T-helper 9 cell (primary cell): ENCODE results near the gene PRDX6.
"Not testable (repeated sequence)": the region's sequence is repeated elsewhere in the genome, so short reads cannot be mapped to it uniquely, and the experiment has no call there.

ENCODE experiments used
- DNase-seq: peaks from one replicate; pipeline ENCODE4 v3.0.0-alpha.2; 2020
- total RNA-seq, 2 donors: gene quantifications; one replicate each; lab custom pipeline; 2026; lab: John Stamatoyannopoulos, UW

The PRDX6 gene, protein sequence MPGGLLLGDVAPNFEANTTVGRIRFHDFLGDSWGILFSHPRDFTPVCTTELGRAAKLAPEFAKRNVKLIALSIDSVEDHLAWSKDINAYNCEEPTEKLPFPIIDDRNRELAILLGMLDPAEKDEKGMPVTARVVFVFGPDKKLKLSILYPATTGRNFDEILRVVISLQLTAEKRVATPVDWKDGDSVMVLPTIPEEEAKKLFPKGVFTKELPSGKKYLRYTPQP
- total RNA-seq: 53.1 to 93.2 reads per million in 2 donors

DNA sequence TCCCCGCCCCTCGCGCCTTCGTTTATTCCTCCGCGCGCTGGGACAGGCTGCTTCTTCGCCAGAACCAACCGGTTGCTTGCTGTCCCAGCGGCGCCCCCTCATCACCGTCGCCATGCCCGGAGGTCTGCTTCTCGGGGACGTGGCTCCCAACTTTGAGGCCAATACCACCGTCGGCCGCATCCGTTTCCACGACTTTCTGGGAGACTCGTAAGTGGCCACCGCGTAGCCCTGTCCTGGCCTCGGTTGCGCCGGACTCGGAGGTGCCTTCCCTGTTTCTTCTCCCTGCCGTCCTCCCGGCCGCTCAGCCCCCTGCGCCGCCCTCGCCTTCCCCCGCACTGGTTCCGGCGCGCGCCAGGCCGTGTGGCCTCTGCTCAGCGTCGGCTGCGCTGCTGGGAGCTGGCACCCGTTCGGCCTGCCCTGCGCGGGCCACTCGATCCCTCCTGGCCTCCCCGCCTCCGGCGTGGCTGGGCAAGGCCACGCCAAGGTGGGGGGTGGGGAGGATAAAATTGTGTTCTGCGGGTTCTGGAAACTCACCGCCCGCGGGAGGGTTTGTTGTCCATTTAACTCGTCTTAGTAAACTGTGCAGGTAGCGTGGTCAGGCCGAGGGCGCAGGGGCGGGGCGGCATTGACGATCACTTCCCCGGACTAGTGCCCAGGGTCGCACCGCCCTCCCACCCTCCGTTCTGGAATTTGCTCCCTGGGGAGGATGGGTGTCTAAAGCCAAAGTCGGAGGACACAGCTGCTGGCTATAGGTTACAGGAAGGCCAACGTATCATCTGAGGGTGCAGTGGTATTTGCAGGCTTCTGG is at the start of gene PRDX6:
Gene PRDX6, plus strand, starts transcription at position 50 of the 808 bp plus-strand sequence. Its CDS starts 63 bp downstream, at position 113.
- DNase-seq: peak; percentile 79

DNA sequence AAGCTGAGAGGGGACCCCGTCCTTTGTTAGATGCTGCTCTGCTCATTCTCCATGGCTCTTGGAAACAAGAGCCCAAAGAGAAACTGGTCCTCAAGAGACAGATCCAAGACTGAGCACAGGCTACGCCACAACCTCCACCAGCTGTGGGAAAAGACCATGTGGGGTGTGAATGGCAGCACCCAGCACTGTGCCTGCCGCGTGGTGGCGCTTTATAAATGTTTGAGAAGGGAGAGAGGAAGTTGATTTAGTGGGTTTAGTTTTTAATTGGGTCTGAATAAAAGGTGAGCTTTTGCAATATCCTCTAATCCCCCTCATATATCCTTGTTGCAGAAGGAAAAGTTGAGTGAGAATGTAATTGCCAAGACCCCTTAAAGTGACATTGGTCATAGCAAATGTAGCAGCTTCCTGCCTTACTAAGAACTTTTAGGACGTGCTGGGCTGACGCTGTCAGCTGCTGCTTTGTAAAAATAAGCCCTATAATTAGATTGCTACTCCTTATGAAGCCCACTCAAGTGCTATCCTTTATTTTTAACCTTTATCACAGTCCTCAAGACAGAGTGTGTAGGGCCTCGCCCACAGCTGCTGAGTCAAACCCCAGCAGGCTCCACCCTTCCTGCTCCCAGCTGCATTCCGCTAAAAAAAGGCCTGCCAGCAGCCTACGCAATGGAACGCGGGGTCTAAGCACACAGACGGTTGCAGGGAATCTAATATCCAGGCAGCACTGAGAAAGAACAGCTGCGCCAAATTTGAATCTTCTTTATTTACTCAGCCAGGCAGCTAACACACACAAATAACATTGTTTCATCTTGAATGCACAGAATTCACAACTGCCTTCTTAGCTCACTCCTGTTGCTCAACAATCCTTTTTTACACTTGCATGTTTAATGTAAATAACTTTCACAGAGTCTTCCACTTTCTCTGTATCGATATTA is 47.4 kb upstream of the PRDX6 start:
- DNase-seq: peak; percentile 40

DNA sequence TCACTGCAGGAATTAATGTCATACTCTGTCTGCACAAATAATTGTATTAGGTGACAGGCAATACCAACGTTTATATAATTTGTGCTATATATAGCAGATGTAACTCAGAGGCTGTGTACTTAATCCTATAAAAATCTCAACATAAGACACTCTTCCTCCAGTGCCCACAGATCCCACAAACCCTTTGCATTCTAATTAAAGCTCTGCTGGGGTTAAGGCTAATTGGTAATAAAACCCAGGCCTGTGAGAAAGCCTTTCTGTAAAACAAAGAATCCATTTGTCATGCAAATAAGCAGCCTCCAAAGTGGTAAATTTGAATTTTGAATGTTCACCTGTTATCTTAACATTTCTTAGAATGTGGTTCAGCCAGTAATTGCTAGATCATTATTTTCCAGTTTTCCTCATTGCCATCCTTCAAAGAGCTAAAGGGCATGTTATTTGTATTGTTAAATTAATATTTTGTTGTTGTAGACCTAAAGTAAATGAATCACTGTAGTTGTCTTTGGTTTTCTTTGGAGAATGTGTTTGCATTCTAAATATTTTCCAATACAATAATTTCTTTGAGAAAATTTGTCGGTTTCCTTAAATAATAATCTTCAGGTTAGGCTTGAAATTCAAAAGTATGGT is 46.3 kb upstream of the PRDX6 start:
- no peak for DNase-seq

DNA sequence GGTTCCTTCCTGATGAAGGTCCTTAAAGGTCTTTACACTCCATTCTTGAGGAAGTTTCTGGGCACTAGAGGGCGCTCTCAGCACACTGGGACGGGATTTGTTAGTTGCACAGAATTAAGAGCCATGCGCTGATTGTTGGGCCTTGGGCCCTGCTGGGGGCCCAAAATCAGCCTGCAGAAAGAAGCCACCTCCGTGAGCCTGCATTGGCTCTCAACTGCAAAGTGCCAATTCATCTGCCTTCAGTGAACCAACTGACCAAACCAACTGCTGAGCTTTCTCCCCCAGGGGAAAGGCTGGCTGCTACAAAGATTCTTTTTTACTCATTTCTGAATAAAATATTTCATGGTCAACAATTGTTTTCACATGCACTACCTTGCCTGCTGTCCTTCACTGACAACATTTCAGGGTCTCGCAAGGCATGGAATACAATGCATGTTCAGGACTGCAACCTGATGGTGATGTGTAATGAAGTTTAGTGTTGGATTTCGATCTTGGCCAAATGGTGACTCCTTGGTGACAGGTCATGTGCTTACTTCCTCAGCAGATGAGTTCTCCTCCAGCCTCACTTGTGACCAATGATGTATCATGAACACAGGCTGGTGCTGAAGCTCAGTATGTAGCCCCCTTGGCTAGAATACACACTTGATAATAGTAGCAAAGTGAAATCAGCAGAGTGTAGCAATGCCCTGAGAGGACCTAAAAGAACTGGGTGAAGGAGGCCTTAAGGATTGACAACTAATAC is 45.7 kb upstream of the PRDX6 start:
- peak; percentile 90 for DNase-seq

DNA sequence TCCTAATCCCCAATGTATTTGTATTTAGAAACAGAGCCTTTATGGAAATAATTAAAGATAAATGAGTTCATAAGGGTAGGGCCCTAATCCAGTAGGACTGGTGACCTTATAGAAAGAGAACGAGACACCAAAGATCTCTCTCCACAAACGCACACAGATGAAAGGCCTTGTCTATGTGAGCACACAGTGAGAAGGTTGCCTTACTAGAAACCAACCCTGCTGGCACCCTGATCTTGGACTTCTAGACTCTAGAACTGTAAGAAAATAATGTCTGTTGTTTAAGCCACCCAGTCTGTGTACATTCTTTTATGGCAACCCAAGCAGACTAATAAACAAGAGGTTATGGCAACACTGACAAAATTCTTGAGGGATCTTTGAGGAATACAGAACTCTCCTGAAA is 44.8 kb upstream of the PRDX6 start:
- no peak for DNase-seq

DNA sequence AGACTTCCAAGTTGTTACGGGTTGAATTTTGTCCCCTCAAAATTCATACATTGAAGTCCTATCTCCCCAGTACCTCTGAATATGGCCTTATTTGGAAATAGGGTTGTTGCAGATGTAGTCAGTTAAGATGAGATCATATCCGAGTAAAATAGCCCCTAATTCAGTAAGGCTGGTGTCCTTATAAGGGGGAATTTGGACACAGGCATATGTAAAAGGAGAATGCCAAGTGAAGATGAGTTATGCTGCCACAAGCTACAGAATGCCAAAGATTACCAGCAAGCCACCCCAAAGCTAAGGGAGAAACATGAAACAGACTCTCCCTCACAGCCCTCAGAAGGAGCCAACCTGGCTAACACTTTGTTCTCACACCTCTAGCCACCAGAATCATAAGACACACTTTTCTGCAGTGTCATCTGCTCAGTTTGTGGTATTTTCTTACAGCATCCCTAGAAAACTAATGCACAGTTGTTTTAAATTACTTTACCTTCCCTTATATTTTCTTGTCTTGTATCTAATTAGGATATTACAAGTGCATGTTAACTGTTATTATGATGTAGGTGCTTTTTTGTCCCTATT is 43.3 kb upstream of the PRDX6 start:
- no peak for DNase-seq

DNA sequence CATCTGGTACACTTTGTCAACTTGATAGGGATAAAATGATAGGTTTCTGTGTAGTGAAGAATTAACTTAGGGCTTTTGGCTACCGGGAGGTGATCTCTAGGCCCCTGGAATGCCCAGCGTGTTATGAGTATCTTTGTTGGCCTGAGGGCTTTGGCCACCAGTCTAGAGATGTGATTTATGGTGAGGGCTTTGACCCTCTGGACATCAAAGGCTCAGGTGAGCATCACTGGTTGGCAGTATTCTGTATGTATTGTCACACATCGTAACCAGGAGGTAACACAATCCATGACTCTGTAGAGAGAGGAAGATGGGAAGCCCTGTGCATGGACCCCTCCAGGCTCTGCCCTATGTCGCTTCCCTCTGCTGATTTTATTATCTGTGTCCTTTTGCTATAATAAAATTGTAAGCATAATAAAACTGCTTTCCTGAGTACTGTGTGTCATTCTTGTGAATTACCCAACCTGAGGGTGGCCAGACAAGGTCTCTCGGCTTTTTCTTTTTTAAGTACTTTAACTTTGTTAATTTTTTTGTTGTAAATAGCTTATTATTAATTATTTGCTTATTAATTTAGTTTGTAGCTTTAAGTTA is 40.2 kb upstream of the PRDX6 start:
- DNase-seq: no peak

DNA sequence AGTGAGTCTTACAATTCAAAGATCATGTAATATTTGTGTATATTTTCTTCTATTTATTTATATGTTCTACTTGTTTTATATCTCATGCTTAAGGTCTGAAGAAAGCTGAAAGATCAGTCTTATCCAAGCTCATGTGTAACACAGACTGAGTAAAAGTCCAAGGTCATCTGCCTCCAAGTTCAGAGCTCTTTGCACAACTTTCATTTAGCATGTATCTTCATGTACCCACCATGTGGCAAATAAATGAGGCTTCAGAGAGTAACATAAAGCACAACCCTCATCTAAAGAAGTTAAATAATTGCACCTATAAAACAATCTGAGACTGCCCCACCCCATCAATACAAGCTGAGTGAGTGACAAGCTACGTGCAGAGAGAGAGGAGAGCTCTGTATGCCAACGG is 38.5 kb upstream of the PRDX6 start:
- DNase-seq: no peak

DNA sequence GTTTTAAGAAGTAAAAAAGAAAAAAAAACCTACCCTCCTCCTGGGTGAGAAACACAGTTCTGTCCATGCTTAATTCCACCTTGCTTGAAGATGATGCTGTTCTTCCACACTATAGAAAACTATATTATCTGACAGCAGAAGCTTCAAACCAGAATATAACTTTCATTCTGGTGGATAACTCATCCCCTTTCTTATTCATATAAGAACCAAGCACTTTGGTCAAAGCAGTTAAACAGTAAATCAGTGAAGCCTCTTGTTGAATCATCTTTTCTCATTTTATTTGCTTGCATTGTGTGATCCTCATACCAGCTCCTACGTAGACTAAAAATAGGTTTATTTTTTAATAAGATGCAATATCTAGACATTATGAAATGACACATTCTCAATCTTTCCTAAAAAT is 36.7 kb upstream of the PRDX6 start:
- no peak for DNase-seq

DNA sequence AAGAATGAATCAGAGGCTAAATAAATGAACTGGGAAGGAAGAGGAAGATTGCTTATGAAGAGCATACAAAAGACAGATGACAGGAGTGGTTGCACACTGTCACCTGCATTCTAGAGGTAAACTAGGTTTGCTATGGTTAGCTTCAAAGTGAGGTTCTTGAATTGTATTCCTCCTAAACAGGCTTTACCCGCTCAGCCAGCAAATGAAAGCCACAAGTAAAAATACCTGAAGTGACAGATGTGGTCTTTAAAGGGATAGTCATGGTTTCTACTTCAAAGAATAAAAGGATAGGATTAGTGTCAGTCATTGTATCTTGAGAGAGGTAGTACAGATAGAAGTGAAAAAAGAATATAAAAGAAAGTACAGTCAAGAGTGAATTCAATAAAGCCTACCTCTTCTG is 32.4 kb upstream of the PRDX6 start:
- no peak for DNase-seq

DNA sequence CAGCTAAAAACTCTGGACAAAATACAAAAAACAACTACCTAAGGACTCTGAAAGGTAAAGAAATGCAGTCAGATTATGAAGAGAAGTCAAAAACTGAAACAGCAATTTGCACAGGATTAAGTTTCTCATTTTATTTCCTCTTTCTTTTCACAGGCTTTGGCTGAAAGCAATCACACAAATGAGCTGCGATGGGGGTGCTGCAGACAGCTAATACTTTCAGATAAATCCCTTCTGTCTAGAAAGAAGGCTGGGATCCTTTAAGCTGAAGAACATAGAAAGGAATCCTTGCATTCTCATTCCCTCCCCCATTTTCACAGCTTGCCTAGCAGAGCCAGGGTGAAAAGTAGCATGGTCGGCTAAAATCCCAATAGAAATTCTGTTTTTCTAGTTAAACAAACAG is 32.0 kb upstream of the PRDX6 start:
- DNase-seq: no peak

DNA sequence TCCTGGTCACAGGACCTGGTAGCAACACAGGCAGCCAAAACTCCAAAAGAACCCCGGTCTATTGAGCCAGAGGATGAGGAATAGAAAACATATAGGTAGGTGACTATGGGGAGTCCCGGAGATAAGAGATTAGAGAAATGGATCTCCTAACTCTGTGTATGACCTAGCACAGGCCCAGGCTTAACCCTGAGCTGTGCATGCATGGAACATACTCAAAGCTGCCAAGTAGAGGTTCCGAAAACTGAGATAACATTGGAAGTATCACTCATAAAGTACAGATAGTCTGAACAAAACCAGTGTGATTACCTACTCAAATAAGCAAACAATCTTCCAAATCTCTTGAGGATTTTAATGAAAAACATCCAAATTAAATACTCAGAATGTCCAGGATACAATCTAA is 31.5 kb upstream of the PRDX6 start:
- DNase-seq: no peak

DNA sequence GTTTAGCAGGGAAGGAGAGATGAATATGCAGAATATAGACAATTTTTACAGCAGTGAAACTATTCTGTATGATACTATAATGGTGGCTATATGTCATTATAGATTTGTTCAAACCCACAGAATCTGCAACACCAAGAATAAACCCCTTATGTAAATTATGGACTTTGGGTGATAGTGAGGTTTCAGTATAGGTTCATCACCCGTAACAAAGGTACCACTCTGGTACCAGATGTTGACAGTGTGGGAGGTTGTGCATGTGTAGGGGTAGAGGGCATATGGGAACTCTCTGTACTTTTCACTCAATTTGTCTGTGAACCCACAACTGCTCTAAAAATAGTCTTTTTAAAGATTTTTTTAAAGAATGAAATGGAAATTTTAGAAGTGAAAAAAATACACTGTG is 29.9 kb upstream of the PRDX6 start:
- no peak for DNase-seq

DNA sequence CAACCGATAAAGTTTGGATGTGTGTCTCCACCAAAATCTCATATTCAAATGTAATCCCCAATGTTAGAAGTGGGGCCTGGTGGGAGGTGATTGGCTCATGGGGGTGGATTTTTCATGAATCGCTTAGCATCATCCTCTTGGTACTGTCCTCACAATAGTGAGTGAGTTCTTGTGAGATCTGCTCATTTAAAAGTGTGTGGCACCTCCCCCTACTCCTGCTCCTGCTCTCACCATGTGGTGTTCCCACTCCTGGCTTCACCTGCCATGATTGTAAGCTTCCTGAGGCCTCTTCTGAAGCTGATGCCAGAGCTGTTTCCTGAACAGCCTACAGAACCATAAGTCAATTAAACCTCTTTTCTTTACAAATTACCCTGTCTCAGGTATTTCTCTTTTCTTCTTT is 28.2 kb upstream of the PRDX6 start:
- no peak for DNase-seq

DNA sequence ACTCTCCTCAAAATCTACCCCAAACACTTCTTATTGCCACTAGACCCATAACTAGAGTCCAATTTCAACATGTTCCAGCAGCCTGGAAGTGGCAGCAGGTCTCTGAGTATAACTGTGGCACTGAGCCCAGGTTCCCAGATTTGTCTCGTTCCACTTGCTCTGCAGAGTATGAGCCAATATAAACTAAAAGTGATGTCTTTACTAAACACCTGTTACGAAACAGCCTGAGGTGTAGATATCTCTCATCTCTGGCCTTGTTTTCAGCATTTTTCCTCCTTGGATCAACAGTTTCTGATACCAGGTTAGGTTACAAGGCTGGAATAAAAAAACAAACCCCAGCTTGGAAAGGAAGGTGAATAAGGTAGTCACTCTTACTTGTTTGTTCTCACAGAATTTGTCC is 25.2 kb upstream of the PRDX6 start:
- DNase-seq: no peak

DNA sequence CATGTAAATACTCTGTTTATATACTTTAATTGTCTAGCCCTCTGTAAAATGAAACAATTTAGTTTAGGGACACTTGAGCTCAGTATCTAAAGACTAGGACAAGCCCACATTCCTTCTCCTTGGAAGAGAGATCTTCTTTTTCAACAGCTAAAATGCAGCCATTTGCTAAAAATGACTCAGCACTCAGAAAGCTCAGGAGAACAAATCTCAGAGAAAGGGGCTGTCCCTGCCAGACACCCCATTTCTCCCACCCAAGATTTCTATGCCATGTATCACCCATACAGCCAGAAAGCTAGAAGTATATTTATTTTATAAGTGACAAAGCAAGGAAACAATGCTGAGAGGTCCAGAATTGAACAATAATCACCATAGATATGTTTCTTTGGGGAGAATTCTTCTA is 23.2 kb upstream of the PRDX6 start:
- DNase-seq: no peak

DNA sequence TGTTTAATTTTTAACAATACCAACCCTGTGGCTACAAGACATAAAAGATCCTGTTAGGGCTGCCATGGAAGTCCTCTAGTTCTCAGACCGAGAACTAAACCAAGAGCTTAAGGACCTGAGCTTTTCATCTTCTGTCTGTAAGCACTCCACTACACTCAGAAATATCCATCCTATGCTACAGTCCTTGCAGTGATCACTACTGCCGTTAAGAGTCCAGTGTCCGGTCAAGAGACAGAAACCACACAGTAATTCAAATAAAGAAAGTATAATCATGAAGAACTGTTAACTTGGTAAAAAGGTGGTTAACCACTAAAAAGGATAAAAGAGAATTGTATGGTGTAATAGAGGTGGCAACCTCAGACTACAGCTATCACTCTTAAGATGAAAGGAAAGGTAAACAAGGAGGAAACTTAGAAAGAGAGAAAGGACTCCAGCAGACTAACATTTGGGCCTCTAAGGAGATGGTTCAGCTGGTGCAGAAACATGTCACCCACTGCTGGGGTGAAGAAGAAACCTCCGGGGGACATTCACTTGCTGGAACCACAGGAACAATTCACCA is 22.1 kb upstream of the PRDX6 start:
- DNase-seq: no peak

DNA sequence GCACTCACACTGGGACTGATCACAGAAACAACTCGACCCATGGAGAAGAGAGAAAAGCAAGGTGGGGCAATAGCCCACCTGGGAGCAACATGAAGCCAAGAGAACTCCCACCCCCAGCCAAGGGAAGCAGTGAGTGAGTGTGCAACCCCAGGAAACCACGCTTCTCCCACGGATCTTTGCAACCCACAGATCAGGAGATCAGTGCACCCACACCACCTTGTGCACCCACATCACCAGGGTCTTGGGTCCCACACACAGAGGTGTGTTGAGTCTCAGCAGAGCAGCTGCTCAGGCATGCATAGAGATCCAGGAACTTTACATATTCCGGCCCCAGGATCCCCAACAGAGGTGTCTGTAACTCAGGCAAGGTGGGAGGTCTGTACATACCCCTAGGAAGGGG is 17.2 kb upstream of the PRDX6 start:
- DNase-seq: no peak

DNA sequence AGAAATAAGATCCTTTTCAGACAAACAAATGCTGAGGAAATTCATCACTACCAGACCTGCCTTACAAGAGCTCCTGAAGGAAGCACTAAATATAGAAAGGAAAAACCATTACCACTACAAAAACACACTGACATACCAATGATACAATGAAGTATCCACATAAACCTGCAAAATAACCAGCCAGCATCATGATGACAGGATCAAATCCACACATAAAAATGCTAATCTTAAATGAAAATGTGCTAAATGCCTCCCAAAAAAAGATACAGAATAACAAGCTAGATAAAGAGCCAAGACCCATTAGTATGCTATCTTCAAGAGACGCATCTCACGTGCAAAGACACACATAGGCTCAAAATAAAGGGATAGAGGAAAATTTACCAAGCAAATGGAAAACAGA is 14.5 kb upstream of the PRDX6 start:
- DNase-seq: not testable (repeated sequence)

DNA sequence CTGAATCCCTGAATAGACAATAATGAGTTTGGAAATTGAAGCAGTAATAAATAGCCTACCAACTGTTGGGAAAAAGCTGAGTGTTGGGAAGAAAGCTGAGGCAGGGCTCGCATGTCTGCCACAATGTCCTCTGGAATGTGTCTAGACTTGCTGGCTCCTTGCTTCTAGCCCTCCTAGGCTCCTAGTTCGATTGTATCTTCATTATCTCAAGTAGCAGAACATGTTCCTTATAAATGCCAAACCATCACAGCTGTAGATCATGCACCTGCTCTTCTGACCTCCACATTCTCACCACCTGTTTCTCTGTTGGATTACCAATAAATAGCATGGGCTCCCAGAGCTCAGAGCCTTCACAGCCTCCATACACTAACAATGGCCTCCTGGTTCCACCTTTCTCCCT is 12.9 kb upstream of the PRDX6 start:
- DNase-seq: not testable (repeated sequence)

DNA sequence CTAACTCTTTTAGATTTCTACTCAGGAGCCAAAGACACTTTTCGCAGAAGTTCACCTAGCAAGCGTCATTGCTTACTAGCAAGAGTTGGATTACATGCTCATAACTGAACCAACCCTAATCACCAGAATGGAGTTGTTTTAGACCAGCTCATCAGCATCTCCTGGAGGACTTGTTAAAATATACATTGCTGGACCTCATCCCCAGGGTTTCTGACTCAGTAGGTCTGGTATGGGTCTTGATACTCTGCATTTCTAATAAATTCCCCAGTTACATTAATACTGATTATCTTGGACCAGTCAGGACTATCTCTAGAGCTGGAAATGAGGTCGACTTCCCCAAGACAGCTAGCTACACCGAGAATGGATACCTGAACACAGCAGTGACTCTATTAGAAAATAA is 9.7 kb upstream of the PRDX6 start:
- no peak for DNase-seq
